ENCODE measurements around the gene HES1. TPM values are rescaled to one million over a fixed set of nuclear protein-coding genes. Genes with fewer than 3 reads are reported as not detected.

HES1 gene
- total and polyA plus RNA-seq, 9 of the 15 experiments (the other 6 are each of a cell fraction or from before 2014, with no cell fraction given), result 3.4 to 37.0 (median 19.3) TPM

DNA sequence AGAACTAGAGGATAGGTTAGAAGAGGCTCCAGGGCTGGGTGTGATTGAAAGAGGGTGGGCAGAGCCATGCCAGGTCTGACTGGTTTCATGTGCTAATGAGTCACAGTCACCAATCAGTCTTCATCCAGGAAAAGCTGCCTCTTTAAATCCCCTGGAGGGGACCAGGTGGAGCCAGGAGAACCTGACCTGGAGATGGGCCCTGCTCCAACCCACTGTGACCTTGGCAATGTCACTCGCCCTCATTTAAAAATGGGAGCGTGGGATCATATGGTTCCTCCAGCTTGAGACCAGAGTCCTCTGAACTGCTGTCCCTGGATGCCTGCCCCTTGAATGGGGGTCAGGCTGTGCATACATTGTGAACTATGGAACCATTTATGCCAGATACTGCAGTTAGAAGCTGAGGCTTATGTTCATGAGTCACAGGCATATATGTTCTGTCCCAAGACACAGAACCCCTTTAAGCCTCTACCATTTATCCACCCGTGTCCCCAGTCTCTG, 23.0 kb downstream of the HES1 start:
- H3K4me3 ChIP-seq, result no peak overlapping the region
- H3K4me2 ChIP-seq (ENCODE audit: insufficient read depth, low read length), result no peak overlapping the region
- FAIRE-seq (no peak), ATAC-seq (peak; percentile 20; the same call in 1 of the 3 replicates), DNase-seq (ENCODE audit: extremely low read depth in 1 of 4, low spot score in 3 of 4) (no peak)
- BruUV-seq (replicated peaks), result no TSS peak
- POLR2A ChIA-PET, result interaction anchor here (1.5 kb wide), 1 partner anchor 11 kb away, joined by 3 read pairs; no protein-coding TSS in a partner anchor
- TF ChIP-seq ARID1B (IDR thresholded peaks at IDR 0.05) (no peak), ZNF124 (CRISPR knock-in tag; IDR thresholded peaks at IDR 0.05) (no peak), CC2D1A (IDR thresholded peaks at IDR 0.05) (no peak), RAD21 (CRISPR knock-in tag; conservative IDR thresholded peaks at IDR 0.05 in 1 of 2, IDR thresholded peaks at IDR 0.05 in 1 of 2) (no peak), ESRRA (IDR thresholded peaks at IDR 0.05; ENCODE audit: borderline replicate concordance, low read depth) (peak; percentile 27; the same call in 1 of the 2 replicates)
- TF ChIP-seq, protein P1, sequence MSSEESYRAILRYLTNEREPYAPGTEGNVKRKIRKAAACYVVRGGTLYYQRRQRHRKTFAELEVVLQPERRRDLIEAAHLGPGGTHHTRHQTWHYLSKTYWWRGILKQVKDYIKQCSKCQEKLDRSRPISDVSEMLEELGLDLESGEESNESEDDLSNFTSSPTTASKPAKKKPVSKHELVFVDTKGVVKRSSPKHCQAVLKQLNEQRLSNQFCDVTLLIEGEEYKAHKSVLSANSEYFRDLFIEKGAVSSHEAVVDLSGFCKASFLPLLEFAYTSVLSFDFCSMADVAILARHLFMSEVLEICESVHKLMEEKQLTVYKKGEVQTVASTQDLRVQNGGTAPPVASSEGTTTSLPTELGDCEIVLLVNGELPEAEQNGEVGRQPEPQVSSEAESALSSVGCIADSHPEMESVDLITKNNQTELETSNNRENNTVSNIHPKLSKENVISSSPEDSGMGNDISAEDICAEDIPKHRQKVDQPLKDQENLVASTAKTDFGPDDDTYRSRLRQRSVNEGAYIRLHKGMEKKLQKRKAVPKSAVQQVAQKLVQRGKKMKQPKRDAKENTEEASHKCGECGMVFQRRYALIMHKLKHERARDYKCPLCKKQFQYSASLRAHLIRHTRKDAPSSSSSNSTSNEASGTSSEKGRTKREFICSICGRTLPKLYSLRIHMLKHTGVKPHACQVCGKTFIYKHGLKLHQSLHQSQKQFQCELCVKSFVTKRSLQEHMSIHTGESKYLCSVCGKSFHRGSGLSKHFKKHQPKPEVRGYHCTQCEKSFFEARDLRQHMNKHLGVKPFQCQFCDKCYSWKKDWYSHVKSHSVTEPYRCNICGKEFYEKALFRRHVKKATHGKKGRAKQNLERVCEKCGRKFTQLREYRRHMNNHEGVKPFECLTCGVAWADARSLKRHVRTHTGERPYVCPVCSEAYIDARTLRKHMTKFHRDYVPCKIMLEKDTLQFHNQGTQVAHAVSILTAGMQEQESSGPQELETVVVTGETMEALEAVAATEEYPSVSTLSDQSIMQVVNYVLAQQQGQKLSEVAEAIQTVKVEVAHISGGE (CRISPR knock-in tag; IDR thresholded peaks at IDR 0.05), result peak in 1 of 3 experiments; percentile 32; a peak in 1 of 6 replicates
- H3K27me3 ChIP-seq (ENCODE audit: control insufficient read depth in 2 of 2, insufficient read depth in 2 of 2, low read length in 2 of 2), result no peaks in the 10 kb centered on the region
- CTCF ChIA-PET (ENCODE audit: low intra/inter-chr PET ratio), result no interaction called here
- WGBS (ENCODE audit: insufficient coverage, low coverage, missing lambda C conversion rate), result 66% methylated on average over 3 of the region's 3 CpGs
- no peak overlapping the region for H3K27ac ChIP-seq (ENCODE audit: extremely low read depth, low read depth, low read length)
- H3K9ac ChIP-seq (ENCODE audit: insufficient read depth in 1 of 2, low read depth in 2 of 2, low read length in 2 of 2), result peak overlapping the region in 1 of 2 experiments; percentile 47; a peak in 1 of 4 replicates
- H2AFZ ChIP-seq (ENCODE audit: low read depth, low read length), result no peak overlapping the region
- no peaks in the 10 kb centered on the region for H3K36me3 ChIP-seq (ENCODE audit: control insufficient read depth, insufficient read depth, low read length)
- H4K20me1 ChIP-seq (replicated peaks; ENCODE audit: control insufficient read depth, insufficient read depth, low read length), result no peaks in the 10 kb centered on the region
- peaks cover 0 to 6% of the 10 kb centered on the region in 2 experiments; a peak in 1 of 5 replicates for H3K4me1 ChIP-seq (replicated peaks in 1 of 2; ENCODE audit: control insufficient read depth in 2 of 2, insufficient read depth in 2 of 2, low read length in 2 of 2)
- intact Hi-C loops (cut with micrococcal nuclease) (no loop called here), in situ Hi-C loops (cut with MboI) (no loop called here)
- no peaks in the 10 kb centered on the region for H3K9me3 ChIP-seq (replicated peaks; ENCODE audit: control insufficient read depth, insufficient read depth, low read depth, low read length)
- H3K79me2 ChIP-seq (ENCODE audit: control insufficient read depth, insufficient read depth, low read length), result no peaks in the 10 kb centered on the region
- H3K9me1 ChIP-seq (ENCODE audit: control insufficient read depth, insufficient read depth, low read length), result no peaks in the 10 kb centered on the region
